H1 (cell line): ENCODE measurements around the gene DNAAF8. TPM values are rescaled to one million over a fixed set of nuclear protein-coding genes. Genes with fewer than 3 reads are reported as not detected.

ENCODE experiments used
- ATF3 ChIP-seq: IDR thresholded peaks from 2 replicates; pipeline ENCODE4 v1.6.1; 2011; ENCODE audit warnings: low read depth, mild to moderate bottlenecking, low read length; ENCODE audit not compliant: insufficient read depth
- BCL11A ChIP-seq, 2 experiments: IDR thresholded peaks; one replicate each; pipeline ENCODE4 v1.6.1; 2011; ENCODE audit warnings: low read depth in 2 of 2, low read length in 2 of 2, mild to moderate bottlenecking in 2 of 2
- CBX5 ChIP-seq: fragments of 300-800, 300-1000 bp; sonication (generic); IDR thresholded peaks from 2 replicates; pipeline ENCODE4 v1.7.1; 2016; ENCODE audit warnings: antibody characterized with exemption, low read length, low read depth
- CEBPB ChIP-seq: IDR thresholded peaks from 2 replicates; pipeline ENCODE4 v1.6.1; 2012; ENCODE audit warnings: low read depth, low read length
- CHD2 ChIP-seq: IDR thresholded peaks from 2 replicates; pipeline ENCODE4 v1.6.1; 2012; ENCODE audit warnings: low read length, improper control_type of control experiment
- CREB1 ChIP-seq: IDR thresholded peaks from 2 replicates; pipeline ENCODE4 v1.6.1; 2012; ENCODE audit warnings: inconsistent platforms
- CTBP2 ChIP-seq: IDR thresholded peaks from 2 replicates; pipeline ENCODE4 v1.7.0; 2011; ENCODE audit warnings: borderline replicate concordance, mild to moderate bottlenecking, moderate library complexity, mixed read lengths, low read length; ENCODE audit not compliant: insufficient read depth, insufficient read length
- EGR1 ChIP-seq: IDR thresholded peaks from 2 replicates; pipeline ENCODE4 v1.6.1; 2011; ENCODE audit warnings: low read depth, low read length, borderline replicate concordance
- FOSL1 ChIP-seq: IDR thresholded peaks from 2 replicates; pipeline ENCODE4 v1.6.1; 2011; ENCODE audit warnings: mild to moderate bottlenecking, low read depth, low read length, moderate library complexity; ENCODE audit not compliant: insufficient read depth
- GTF2F1 ChIP-seq: IDR thresholded peaks from 2 replicates; pipeline ENCODE4 v1.6.1; 2012; ENCODE audit warnings: low read depth, low read length, improper control_type of control experiment, borderline replicate concordance
- JUND ChIP-seq: IDR thresholded peaks from 2 replicates; pipeline ENCODE4 v1.6.1; 2011; ENCODE audit warnings: mild to moderate bottlenecking, improper control_type of control experiment, low read length
- KDM1A ChIP-seq: fragments of 200-600, 300-600 bp; sonication (generic); IDR thresholded peaks from 2 replicates; pipeline ENCODE4 v1.7.1; 2016; ENCODE audit warnings: mild to moderate bottlenecking, low read length, borderline replicate concordance
- KDM5A ChIP-seq: fragments of 200-600 bp; IDR thresholded peaks from 2 replicates; pipeline ENCODE4 v1.7.1; 2012; ENCODE audit warnings: mild to moderate bottlenecking, low read length, inconsistent platforms, mixed read lengths
- MAX ChIP-seq: IDR thresholded peaks from 2 replicates; pipeline ENCODE4 v1.6.1; 2012; ENCODE audit warnings: inconsistent platforms
- NANOG ChIP-seq: IDR thresholded peaks from 2 replicates; pipeline ENCODE4 v1.6.1; 2011; ENCODE audit warnings: low read length, low read depth, mild to moderate bottlenecking, inconsistent platforms; ENCODE audit not compliant: insufficient read depth, poor library complexity, severe bottlenecking
- NRF1 ChIP-seq: IDR thresholded peaks from 2 replicates; pipeline ENCODE4 v1.6.1; 2011; ENCODE audit warnings: mild to moderate bottlenecking, low read depth, low read length, improper control_type of control experiment
- RXRA ChIP-seq: IDR thresholded peaks from 2 replicates; pipeline ENCODE4 v1.6.1; 2011; ENCODE audit warnings: low read depth, mild to moderate bottlenecking, low read length, moderate library complexity; ENCODE audit not compliant: insufficient read depth
- SIN3A ChIP-seq, 2 experiments: IDR thresholded peaks in 1 of 2; conservative IDR thresholded peaks in 1 of 2; 2 replicates each; pipeline ENCODE4 v1.6.1; 2011 to 2012; ENCODE audit warnings: low read length in 2 of 2, improper control_type of control experiment in 1 of 2, low read depth in 1 of 2, mild to moderate bottlenecking in 1 of 2
- SIX5 ChIP-seq: IDR thresholded peaks from 2 replicates; pipeline ENCODE4 v1.6.1; 2011; ENCODE audit warnings: mild to moderate bottlenecking, low read depth, low read length
- SP1 ChIP-seq: IDR thresholded peaks from 2 replicates; pipeline ENCODE4 v1.6.1; 2011; ENCODE audit warnings: low read depth, low read length
- SP4 ChIP-seq: IDR thresholded peaks from 2 replicates; pipeline ENCODE4 v1.6.1; 2012; ENCODE audit warnings: low read length, inconsistent platforms
- SRF ChIP-seq: IDR thresholded peaks from 2 replicates; pipeline ENCODE4 v1.6.1; 2011; ENCODE audit warnings: mild to moderate bottlenecking, low read depth, low read length, moderate library complexity
- TAF1 ChIP-seq: IDR thresholded peaks from 2 replicates; pipeline ENCODE4 v1.6.1; 2011; ENCODE audit warnings: mild to moderate bottlenecking, low read depth, low read length
- TAF7 ChIP-seq: optimal IDR thresholded peaks from 2 replicates; pipeline ENCODE3; 2011; ENCODE audit warnings: low read depth, mild to moderate bottlenecking, inconsistent platforms, low read length, moderate library complexity, borderline replicate concordance
- YY1 ChIP-seq: IDR thresholded peaks from 2 replicates; pipeline ENCODE4 v1.6.1; 2011; ENCODE audit warnings: low read depth, mild to moderate bottlenecking, low read length
- polyA plus RNA-seq, 7 experiments: library from polyadenylated mRNA; depleted of rRNA in 3 of 7; stranded (reverse) in 5 of 7; unstranded in 2 of 7; fragments of >200 nt in 5 of 7; fragments of 200-250 nt in 2 of 7; gene quantifications; 1 replicate in 5 of 7; 2 replicates in 1 of 7; 4 replicates in 1 of 7; pipeline versions ENCODE4 v1.2.1 to v1.2.3, GENCODE V29; 2011 to 2013; ENCODE audit warnings: missing spikeins in 2 of 7, mixed read lengths in 2 of 7
- total RNA-seq: library from RNA; stranded (reverse); fragmentation: NEBNext Ultra II Directional; extraction: Animal tissue kit (Norgen Biotek cat#: 25700); gene quantifications from 2 replicates; pipeline ENCODE4 v1.2.1, GENCODE V29; 2021

DNAAF8 gene
- total and polyA plus RNA-seq, 2 of the 8 experiments (the other 6 are each of a cell fraction or from before 2014, with no cell fraction given) = 0.39 TPM; not detected in 1

GRCh38 chr16:4766875-4767628, 32.7 kb downstream of the DNAAF8 start, which contains the start of gene ZNF500 (continued):
- TF ChIP-seq RXRA (no peak), SP4 (peak; percentile 94), CEBPB (no peak), MAX (peak; percentile 33; the same call in 1 of the 2 replicates), JUND (no peak), NANOG (no peak), SIX5 (peak; percentile 87), CTBP2 (no peak), BCL11A (IDR thresholded peaks at IDR 0.05; ENCODE audit: low read depth in 2 of 2, low read length in 2 of 2) (no peak), CHD2 (peak; percentile 64), KDM5A (0 out of 2 replicates have a peak, but pooled peaks have one; percentile 44), EGR1 (peak; percentile 52; the same call in 1 of the 2 replicates), SIN3A (conservative IDR thresholded peaks at IDR 0.05 in 1 of 2, IDR thresholded peaks at IDR 0.05 in 1 of 2; ENCODE audit: low read depth in 1 of 2, low read length in 2 of 2) (peak in 1 of 2 experiments; percentile 45; a peak in 2 of 4 replicates), GTF2F1 (no peak), KDM1A (no peak), NRF1 (no peak), ATF3 (no peak), TAF1 (peak; percentile 78), FOSL1 (no peak), CBX5 (no peak), SP1 (peak; percentile 95), CREB1 (peak; percentile 84), SRF (no peak), TAF7 (no peak), YY1 (peak; percentile 66; the same call in 1 of the 2 replicates)
